Panc1 (cell line): ENCODE results near the gene TMEM60. TPM values are rescaled to one million over a fixed set of nuclear protein-coding genes. Genes with fewer than 3 reads are reported as not detected.

Source experiments
- ATAC-seq: fragments of 200-7000 bp; cut with Tn5 transposase; 2 replicates; pipeline ENCODE4 v1.9.1; 2020; ENCODE audit warnings: mild to moderate bottlenecking, moderate library complexity
- BruUV-seq: library from RNA; stranded (reverse); fragments of 400-500 nt; replicated peaks from 2 replicates; lab custom pipeline; 2021; lab: Mats Ljungman, UMichigan
- CTCF ChIA-PET: fragments of 300-600 bp; sonication (Branson Sonifier 250); formaldehyde crosslinking; loops from one replicate; lab custom pipeline; 2022; ENCODE audit warnings: antibody characterized with exemption; lab: Charles Lee
- POLR2A ChIA-PET: fragments of 300-600 bp; sonication (Branson Sonifier 250); formaldehyde crosslinking; loops from one replicate; lab custom pipeline; 2022; ENCODE audit warnings: antibody characterized with exemption; lab: Charles Lee
- DNase-seq: peaks from one replicate; pipeline ENCODE4 v3.0.0-alpha.2; 2010; ENCODE audit warnings: low read depth, low spot score
- H3K27ac ChIP-seq: 2 replicates; pipeline ENCODE4 v1.5.1; 2011; ENCODE audit warnings: mild to moderate bottlenecking, low read length, inconsistent platforms
- H3K27me3 ChIP-seq: fragments of 200-500 bp; sonication (Bioruptor generic); 2 replicates; pipeline ENCODE4 v1.6.0; 2014; ENCODE audit warnings: low read length, inconsistent platforms; ENCODE audit not compliant: control insufficient read depth, insufficient read depth
- H3K36me3 ChIP-seq: fragments of 200-500 bp; sonication (Bioruptor generic); 2 replicates; pipeline ENCODE4 v1.5.1; 2014; ENCODE audit warnings: inconsistent platforms, mild to moderate bottlenecking, low read length, moderate library complexity; ENCODE audit not compliant: control insufficient read depth, insufficient read depth
- H3K4me1 ChIP-seq: 2 replicates; pipeline ENCODE4 v1.5.1; 2011; ENCODE audit warnings: inconsistent platforms, mild to moderate bottlenecking, low read length, moderate library complexity; ENCODE audit not compliant: control insufficient read depth, insufficient read depth
- H3K4me3 ChIP-seq, 2 experiments: 2 replicates each; pipeline ENCODE4 v1.5.1; 2011 to 2012; ENCODE audit warnings: low read depth in 2 of 2, low read length in 2 of 2, mild to moderate bottlenecking in 2 of 2, inconsistent platforms in 1 of 2, moderate library complexity in 1 of 2
- H3K9me3 ChIP-seq: fragments of 200-500 bp; sonication (Bioruptor generic); 2 replicates; pipeline ENCODE4 v1.5.1; 2014; ENCODE audit warnings: low read depth, mild to moderate bottlenecking, inconsistent platforms, low read length, moderate library complexity; ENCODE audit not compliant: control insufficient read depth, insufficient read depth
- POLR2AphosphoS5 ChIP-seq: IDR thresholded peaks from 2 replicates; pipeline ENCODE4 v1.6.1; 2012; ENCODE audit warnings: mild to moderate bottlenecking, low read depth, low read length, moderate library complexity
- SIN3A ChIP-seq: IDR thresholded peaks from 2 replicates; pipeline ENCODE4 v1.6.1; 2012; ENCODE audit warnings: low read depth, mild to moderate bottlenecking, low read length, moderate library complexity, borderline replicate concordance; ENCODE audit not compliant: insufficient read depth
- TCF7L2 ChIP-seq: IDR thresholded peaks from 2 replicates; pipeline ENCODE4 v1.6.1; 2011; ENCODE audit warnings: mild to moderate bottlenecking, low read depth, low read length, inconsistent platforms
- in situ Hi-C: cut with HindIII; loops from 2 replicates; pipeline ENCODE4 v1.10.0; 2016; ENCODE audit warnings: low sequenced_read_pairs, low pct_unique_long_range_greater_than_20kb
- intact Hi-C: fragments of 100-400 bp; cut with micrococcal nuclease; formaldehyde crosslinking; loops from one replicate; pipeline ENCODE4 v1.10.0; 2022; ENCODE audit not compliant: unreplicated experiment
- total RNA-seq: library from RNA; stranded (reverse); gene quantifications from one replicate; pipeline ENCODE4 v1.2.1, GENCODE V29; 2021; ENCODE audit not compliant: unreplicated experiment
- TF ChIP-seq, protein P1 (sequence below), 2 experiments: IDR thresholded peaks; 2 replicates each; pipeline ENCODE4 v1.6.1; 2011 to 2012; ENCODE audit warnings: low read depth in 2 of 2, control low read depth in 1 of 2, low read length in 1 of 2, mild to moderate bottlenecking in 1 of 2, moderate library complexity in 1 of 2; ENCODE audit not compliant: insufficient read depth in 1 of 2
- TF ChIP-seq, protein P2 (sequence below): fragments of 450-650 bp; IDR thresholded peaks from 2 replicates; pipeline ENCODE4 v1.5.1; 2017; ENCODE audit warnings: mild to moderate bottlenecking

Gene TMEM60
- total RNA-seq, 1 experiment from 2014 or later = 20.4 TPM

DNA sequence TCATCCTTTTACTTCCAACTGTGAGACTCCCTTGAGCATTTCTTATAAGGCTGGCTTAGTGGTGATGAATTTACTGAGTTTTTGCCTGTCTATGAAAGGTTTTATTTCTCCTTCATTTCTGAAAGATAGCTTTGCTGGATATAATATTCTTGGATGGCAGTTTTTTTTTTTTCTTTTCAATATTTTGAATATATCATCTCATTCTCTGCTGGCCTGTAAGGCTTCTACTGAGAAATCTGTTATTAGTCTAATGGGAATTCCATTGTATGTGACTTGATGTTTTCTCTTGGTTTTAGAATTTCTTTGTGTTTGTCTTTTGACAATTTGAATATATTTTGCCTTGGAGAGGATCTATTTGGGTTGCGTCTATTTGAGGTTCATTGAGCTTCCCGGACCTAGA lies 22.7 kb upstream of the TMEM60 start:
- H3K27me3 ChIP-seq = no peaks in the 10 kb centered on the region
- TF ChIP-seq, protein P1, sequence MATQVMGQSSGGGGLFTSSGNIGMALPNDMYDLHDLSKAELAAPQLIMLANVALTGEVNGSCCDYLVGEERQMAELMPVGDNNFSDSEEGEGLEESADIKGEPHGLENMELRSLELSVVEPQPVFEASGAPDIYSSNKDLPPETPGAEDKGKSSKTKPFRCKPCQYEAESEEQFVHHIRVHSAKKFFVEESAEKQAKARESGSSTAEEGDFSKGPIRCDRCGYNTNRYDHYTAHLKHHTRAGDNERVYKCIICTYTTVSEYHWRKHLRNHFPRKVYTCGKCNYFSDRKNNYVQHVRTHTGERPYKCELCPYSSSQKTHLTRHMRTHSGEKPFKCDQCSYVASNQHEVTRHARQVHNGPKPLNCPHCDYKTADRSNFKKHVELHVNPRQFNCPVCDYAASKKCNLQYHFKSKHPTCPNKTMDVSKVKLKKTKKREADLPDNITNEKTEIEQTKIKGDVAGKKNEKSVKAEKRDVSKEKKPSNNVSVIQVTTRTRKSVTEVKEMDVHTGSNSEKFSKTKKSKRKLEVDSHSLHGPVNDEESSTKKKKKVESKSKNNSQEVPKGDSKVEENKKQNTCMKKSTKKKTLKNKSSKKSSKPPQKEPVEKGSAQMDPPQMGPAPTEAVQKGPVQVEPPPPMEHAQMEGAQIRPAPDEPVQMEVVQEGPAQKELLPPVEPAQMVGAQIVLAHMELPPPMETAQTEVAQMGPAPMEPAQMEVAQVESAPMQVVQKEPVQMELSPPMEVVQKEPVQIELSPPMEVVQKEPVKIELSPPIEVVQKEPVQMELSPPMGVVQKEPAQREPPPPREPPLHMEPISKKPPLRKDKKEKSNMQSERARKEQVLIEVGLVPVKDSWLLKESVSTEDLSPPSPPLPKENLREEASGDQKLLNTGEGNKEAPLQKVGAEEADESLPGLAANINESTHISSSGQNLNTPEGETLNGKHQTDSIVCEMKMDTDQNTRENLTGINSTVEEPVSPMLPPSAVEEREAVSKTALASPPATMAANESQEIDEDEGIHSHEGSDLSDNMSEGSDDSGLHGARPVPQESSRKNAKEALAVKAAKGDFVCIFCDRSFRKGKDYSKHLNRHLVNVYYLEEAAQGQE (IDR thresholded peaks at IDR 0.05; ENCODE audit: insufficient read depth in 1 of 2, low read depth in 2 of 2, low read length in 1 of 2) = no peak
- TF ChIP-seq TCF7L2 (no peak), SIN3A (no peak), POLR2AphosphoS5 (no peak)
- TF ChIP-seq, protein P2, sequence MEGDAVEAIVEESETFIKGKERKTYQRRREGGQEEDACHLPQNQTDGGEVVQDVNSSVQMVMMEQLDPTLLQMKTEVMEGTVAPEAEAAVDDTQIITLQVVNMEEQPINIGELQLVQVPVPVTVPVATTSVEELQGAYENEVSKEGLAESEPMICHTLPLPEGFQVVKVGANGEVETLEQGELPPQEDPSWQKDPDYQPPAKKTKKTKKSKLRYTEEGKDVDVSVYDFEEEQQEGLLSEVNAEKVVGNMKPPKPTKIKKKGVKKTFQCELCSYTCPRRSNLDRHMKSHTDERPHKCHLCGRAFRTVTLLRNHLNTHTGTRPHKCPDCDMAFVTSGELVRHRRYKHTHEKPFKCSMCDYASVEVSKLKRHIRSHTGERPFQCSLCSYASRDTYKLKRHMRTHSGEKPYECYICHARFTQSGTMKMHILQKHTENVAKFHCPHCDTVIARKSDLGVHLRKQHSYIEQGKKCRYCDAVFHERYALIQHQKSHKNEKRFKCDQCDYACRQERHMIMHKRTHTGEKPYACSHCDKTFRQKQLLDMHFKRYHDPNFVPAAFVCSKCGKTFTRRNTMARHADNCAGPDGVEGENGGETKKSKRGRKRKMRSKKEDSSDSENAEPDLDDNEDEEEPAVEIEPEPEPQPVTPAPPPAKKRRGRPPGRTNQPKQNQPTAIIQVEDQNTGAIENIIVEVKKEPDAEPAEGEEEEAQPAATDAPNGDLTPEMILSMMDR = no peak
- H3K4me3 ChIP-seq = no peak overlapping the region
- BruUV-seq = no TSS peak
- intact Hi-C loops = no loop called here
- no peaks in the 10 kb centered on the region for H3K4me1 ChIP-seq
- ATAC-seq = no peak
- DNase-seq = no peak
- POLR2A ChIA-PET = no interaction called here
- no peaks in the 10 kb centered on the region for H3K36me3 ChIP-seq
- CTCF ChIA-PET = no interaction called here
- H3K9me3 ChIP-seq = peaks cover 24% of the 10 kb centered on the region; the same call in 1 of the 2 replicates
- no peak overlapping the region for H3K27ac ChIP-seq
- in situ Hi-C loops = no loop called here

DNA sequence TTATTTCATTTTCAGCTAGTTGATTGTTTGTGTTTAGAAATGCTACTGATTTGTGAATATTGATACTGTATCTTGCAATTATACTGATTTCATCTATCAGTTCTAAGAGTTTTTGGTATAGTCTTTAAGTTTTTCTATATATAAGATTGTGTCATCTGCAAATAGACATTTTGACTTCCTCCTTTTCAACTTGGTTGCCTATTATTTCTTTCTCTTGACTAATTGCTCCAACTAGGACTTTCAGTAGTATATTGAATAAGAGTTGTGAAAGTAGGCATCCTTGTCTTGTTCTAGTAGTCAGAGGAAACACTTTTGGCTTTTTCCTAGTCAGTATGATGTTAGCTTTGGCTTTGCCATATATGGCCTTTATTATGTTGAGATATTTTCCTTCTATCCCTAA lies 20.8 kb upstream of the TMEM60 start:
- CTCF ChIA-PET = no interaction called here
- no peak for ATAC-seq
- no peaks in the 10 kb centered on the region for H3K4me1 ChIP-seq
- no peak for TF ChIP-seq TCF7L2
- TF ChIP-seq POLR2AphosphoS5 = no peak
- TF ChIP-seq SIN3A = no peak
- TF ChIP-seq, protein P2 = no peak
- TF ChIP-seq, protein P1 (IDR thresholded peaks at IDR 0.05; ENCODE audit: insufficient read depth in 1 of 2, low read depth in 2 of 2, low read length in 1 of 2) = no peak
- peaks cover 29% of the 10 kb centered on the region; the same call in 1 of the 2 replicates for H3K9me3 ChIP-seq
- no peaks in the 10 kb centered on the region for H3K27me3 ChIP-seq
- H3K4me3 ChIP-seq = no peak overlapping the region
- in situ Hi-C loops (no loop called here), intact Hi-C loops (no loop called here)
- no peak overlapping the region for H3K27ac ChIP-seq
- no TSS peak for BruUV-seq
- POLR2A ChIA-PET = no interaction called here
- DNase-seq = no peak
- no peaks in the 10 kb centered on the region for H3K36me3 ChIP-seq
